HepG2 (cell line): ENCODE measurements around the gene DLG2. TPM values are rescaled to one million over a fixed set of nuclear protein-coding genes. Genes with fewer than 3 reads are reported as not detected.

Experiments
- AHR ChIP-seq: IDR thresholded peaks from 2 replicates; pipeline ENCODE4 v1.6.1; 2018; ENCODE audit warnings: missing genetic modification reagents, missing compliant biosample characterization
- BATF2 ChIP-seq: sonication (generic); formaldehyde crosslinking; IDR thresholded peaks from 2 replicates; pipeline ENCODE4 v1.8.0; 2022; ENCODE audit warnings: mild to moderate bottlenecking, missing genetic modification reagents, moderate library complexity
- CBX1 ChIP-seq: IDR thresholded peaks from one replicate; pipeline ENCODE4 v1.6.1; 2016; ENCODE audit warnings: antibody characterized with exemption, low read depth
- DDIT3 ChIP-seq: sonication (generic); formaldehyde crosslinking; IDR thresholded peaks from 2 replicates; pipeline ENCODE4 v1.4.0; 2020; ENCODE audit warnings: mild to moderate bottlenecking, missing genetic modification reagents
- E2F1 ChIP-seq: sonication (generic); formaldehyde crosslinking; IDR thresholded peaks from 2 replicates; pipeline ENCODE4 v1.5.0; 2020; ENCODE audit warnings: missing genetic modification reagents
- GABPA ChIP-seq, 2 experiments: IDR thresholded peaks; 2 replicates each; pipeline ENCODE4 v1.6.1; 2011 to 2016; ENCODE audit warnings: low read depth in 2 of 2, low read length in 1 of 2, missing biosample characterization in 1 of 2, missing genetic modification characterization in 1 of 2
- GLI4 ChIP-seq: sonication (generic); formaldehyde crosslinking; IDR thresholded peaks from 2 replicates; pipeline ENCODE4 v1.5.1; 2020; ENCODE audit warnings: missing genetic modification reagents, mild to moderate bottlenecking, moderate library complexity, borderline replicate concordance
- HMGA1 ChIP-seq: sonication (generic); formaldehyde crosslinking; conservative IDR thresholded peaks from 2 replicates; pipeline ENCODE4 v1.4.0; 2020; ENCODE audit warnings: missing genetic modification reagents
- HNF1A ChIP-seq, 2 experiments: sonication (generic) in 1 of 2; formaldehyde crosslinking in 1 of 2; IDR thresholded peaks; 2 replicates each; pipeline versions ENCODE4 v1.4.0 to v1.6.1; 2016 to 2020; ENCODE audit warnings: borderline replicate concordance in 1 of 2, low read depth in 1 of 2, mild to moderate bottlenecking in 1 of 2, missing genetic modification reagents in 1 of 2
- HNRNPLL ChIP-seq: fragments of 200-400 bp; formaldehyde crosslinking; IDR thresholded peaks from 2 replicates; pipeline ENCODE4 v1.6.1; 2017; ENCODE audit warnings: mild to moderate bottlenecking, low read depth, low read length; ENCODE audit not compliant: poor library complexity, severe bottlenecking
- IRF2 ChIP-seq: IDR thresholded peaks from 2 replicates; pipeline ENCODE4 v1.6.1; 2018; ENCODE audit warnings: missing genetic modification reagents, missing compliant biosample characterization
- MBNL3 ChIP-seq: fragments of 250-450 bp; sonication (Bioruptor Pico); conservative IDR thresholded peaks from 2 replicates; pipeline ENCODE4 v1.8.0; 2022; ENCODE audit warnings: mild to moderate bottlenecking, inconsistent platforms
- MTERF4 ChIP-seq: sonication (generic); formaldehyde crosslinking; IDR thresholded peaks from 2 replicates; pipeline ENCODE4 v1.8.0; 2023; ENCODE audit warnings: mild to moderate bottlenecking, missing genetic modification reagents
- NPAS2 ChIP-seq: sonication (generic); formaldehyde crosslinking; IDR thresholded peaks from 2 replicates; pipeline ENCODE4 v1.8.0; 2022; ENCODE audit warnings: mild to moderate bottlenecking, missing genetic modification reagents, borderline replicate concordance
- PITX1 ChIP-seq: sonication (generic); formaldehyde crosslinking; IDR thresholded peaks from 2 replicates; pipeline ENCODE4 v1.5.1; 2020; ENCODE audit warnings: mild to moderate bottlenecking, missing genetic modification reagents
- ZBTB39 ChIP-seq: sonication (generic); formaldehyde crosslinking; IDR thresholded peaks from 2 replicates; pipeline ENCODE4 v1.5.0; 2020; ENCODE audit warnings: missing genetic modification reagents
- ZFP36 ChIP-seq: fragments of 150-350 bp; IDR thresholded peaks from 2 replicates; pipeline ENCODE4 v1.6.1; 2018; ENCODE audit warnings: borderline replicate concordance, low read length, low read depth; ENCODE audit not compliant: partially characterized antibody
- ZNF441 ChIP-seq: sonication (generic); formaldehyde crosslinking; IDR thresholded peaks from 2 replicates; pipeline ENCODE4 v1.7.0; 2021; ENCODE audit warnings: missing genetic modification reagents, borderline replicate concordance
- ZNF501 ChIP-seq: sonication (generic); formaldehyde crosslinking; IDR thresholded peaks from 2 replicates; pipeline ENCODE4 v1.5.1; 2020; ENCODE audit warnings: mild to moderate bottlenecking, moderate library complexity, missing genetic modification reagents
- ZNF670 ChIP-seq: sonication (generic); formaldehyde crosslinking; IDR thresholded peaks from 2 replicates; pipeline ENCODE4 v1.8.0; 2022; ENCODE audit warnings: mild to moderate bottlenecking, missing genetic modification reagents, borderline replicate concordance
- polyA plus RNA-seq, 8 experiments: library from polyadenylated mRNA; depleted of rRNA in 3 of 8; stranded (reverse) in 7 of 8; unstranded in 1 of 8; fragments of >200 nt; fragmentation: Illumina TruSeq in 4 of 8; extraction: Trizol in 4 of 8; gene quantifications; 2 replicates each; pipeline versions ENCODE4 v1.2.1 to v1.2.3, GENCODE V29; 2011 to 2016; ENCODE audit warnings: low read depth in 4 of 8, missing spikeins in 1 of 8, mixed read lengths in 1 of 8; ENCODE audit not compliant: insufficient read depth in 1 of 8
- total RNA-seq, 5 experiments: library from RNA; depleted of rRNA; stranded (reverse); fragments of >200 nt; fragmentation: Illumina TruSeq; extraction: Trizol; gene quantifications; 2 replicates each; pipeline ENCODE4 v1.2.3, GENCODE V29; 2016; ENCODE audit warnings: low read depth in 1 of 5

The DLG2 gene
- total and polyA plus RNA-seq, 2 of the 13 experiments (the other 11 are each of a cell fraction or from before 2014, with no cell fraction given): 0.46 to 1.0 TPM

- 0 out of 2 replicates have a peak, but pooled peaks have one; percentile 50 for TF ChIP-seq AHR (CRISPR knock-in tag)
- TF ChIP-seq BATF2 (CRISPR knock-in tag): no peak
- no peak for TF ChIP-seq E2F1 (CRISPR knock-in tag)
- no peak for TF ChIP-seq GABPA (IDR thresholded peaks at IDR 0.05; ENCODE audit: low read depth, low read length)
- peak; percentile 29; the same call in 1 of the 2 replicates for TF ChIP-seq GABPA (CRISPR knock-in tag; IDR thresholded peaks at IDR 0.05; ENCODE audit: low read depth)
- peak; percentile 63; the same call in 1 of the 2 replicates for TF ChIP-seq IRF2 (CRISPR knock-in tag)
- no peak for TF ChIP-seq DDIT3 (CRISPR knock-in tag)
- no peak for TF ChIP-seq PITX1
- no peak for TF ChIP-seq GLI4
- no peak for TF ChIP-seq ZNF501
- TF ChIP-seq MBNL3 (CRISPR knock-in tag): no peak
- no peak for TF ChIP-seq NPAS2 (CRISPR knock-in tag)
- no peak for TF ChIP-seq ZBTB39
- TF ChIP-seq HNRNPLL: no peak
- TF ChIP-seq ZNF441: peak; percentile 46; the same call in 1 of the 2 replicates
- no peak for TF ChIP-seq HMGA1 (CRISPR knock-in tag)
- TF ChIP-seq HNF1A (IDR thresholded peaks at IDR 0.05; ENCODE audit: low read depth): no peak
- TF ChIP-seq HNF1A (CRISPR knock-in tag; IDR thresholded peaks at IDR 0.05; ENCODE audit: borderline replicate concordance): no peak
- no peak for TF ChIP-seq ZFP36
- no peak for TF ChIP-seq MTERF4
- TF ChIP-seq ZNF670 (CRISPR knock-in tag): no peak
- no peak for TF ChIP-seq CBX1
Observed at GRCh38 chr11:84714316-84714780, 912.8 kb downstream of the DLG2 start (continued).
